Peyer's patch (tissue), 4 donors: ENCODE results near the gene CDCA4. TPM values are rescaled to one million over a fixed set of nuclear protein-coding genes. Genes with fewer than 3 reads are reported as not detected.

Experiments used
- DNase-seq, 3 donors: peaks; one replicate each; pipeline ENCODE4 v3.0.0-alpha.2; 2017 to 2019
- H3K27ac ChIP-seq, 4 donors: fragments of 200-600 bp; sonication (generic); one replicate each; pipeline ENCODE4 v1.5.1; 2016 to 2019
- H3K27me3 ChIP-seq, 2 donors: fragments of 200-600 bp; sonication (generic); one replicate each; pipeline ENCODE4 v1.5.1; 2019
- H3K36me3 ChIP-seq, 3 donors: fragments of 200-600 bp; sonication (generic); one replicate each; pipeline ENCODE4 v1.5.1; 2016 to 2019
- H3K4me1 ChIP-seq, 4 donors: fragments of 200-600 bp; sonication (generic); one replicate each; pipeline ENCODE4 v1.5.1; 2016 to 2019
- H3K4me3 ChIP-seq, 4 donors: fragments of 200-600 bp; sonication (generic); 1 replicate in 3 of 4; 2 replicates in 1 of 4; pipeline ENCODE4 v1.5.1; 2016 to 2019; ENCODE audit warnings: mild to moderate bottlenecking in 1 of 4
- H3K9me3 ChIP-seq, 4 donors: fragments of 200-600 bp; sonication (generic); one replicate each; pipeline ENCODE4 v1.5.1; 2016 to 2019; ENCODE audit warnings: mild to moderate bottlenecking in 1 of 4
- POLR2A ChIP-seq, 2 donors: fragments of 450-650 bp; IDR thresholded peaks; one replicate each; pipeline ENCODE4 v1.5.1; 2017; ENCODE audit warnings: antibody characterized with exemption in 2 of 2, mild to moderate bottlenecking in 2 of 2, moderate library complexity in 2 of 2
- total RNA-seq, 4 donors: library from RNA; depleted of rRNA; stranded (reverse); fragments of >200 nt; gene quantifications; one replicate each; pipeline ENCODE4 v1.1.0, GENCODE V29; 2016
- TF ChIP-seq, protein P1 (sequence below), 6 experiments: fragments of 450-650 bp in 4 of 6; fragments of 200-600 bp in 2 of 6; sonication (generic) in 1 of 6; IDR thresholded peaks; one replicate each; pipeline ENCODE4 v1.5.1; 2017 to 2019; ENCODE audit warnings: antibody characterized with exemption in 6 of 6, mild to moderate bottlenecking in 3 of 6, moderate library complexity in 1 of 6

The CDCA4 gene
- total RNA-seq, 4 donors from 2014 or later, result 3.7 to 9.1 (median 6.6) TPM

DNA sequence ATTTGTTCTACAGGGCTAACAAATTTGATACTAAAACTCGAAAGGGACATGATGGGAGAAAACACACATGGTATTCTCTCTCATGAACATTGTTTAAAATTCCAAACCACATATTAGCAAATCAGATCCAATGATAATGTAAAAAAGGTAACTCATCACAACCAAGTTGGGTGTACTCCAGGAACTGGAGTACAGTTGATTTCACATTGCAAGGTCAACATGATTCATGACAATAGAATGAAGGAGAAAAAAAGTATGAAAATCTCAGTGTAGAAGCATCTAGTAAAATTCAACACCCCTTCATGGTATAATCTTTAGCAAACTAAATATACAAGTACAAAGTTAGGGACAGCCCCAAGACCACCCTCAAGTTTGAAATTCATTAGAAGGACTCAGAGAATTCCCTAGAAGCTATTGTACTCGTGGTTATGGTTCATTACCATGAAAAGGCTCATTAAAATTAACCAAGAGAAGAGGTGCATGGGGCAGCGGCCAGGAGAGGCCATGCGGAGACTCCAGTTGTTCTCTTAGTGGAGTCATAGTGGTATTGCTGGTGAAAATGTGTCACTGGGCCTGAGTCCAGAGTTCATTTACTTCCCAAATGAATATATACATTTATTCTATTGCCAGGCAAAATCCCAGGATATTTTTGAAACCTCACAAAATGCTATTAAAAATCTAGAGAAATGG, 3.1 kb upstream of the CDCA4 start:
- Histone ChIP-seq H3K36me3 (no peaks in the 10 kb centered on the region), H3K9me3 (no peaks in the 10 kb centered on the region), H3K27me3 (no peaks in the 10 kb centered on the region), H3K27ac (no peak overlapping the region), H3K4me1 (peaks cover 5 to 19% (median 16%) of the 10 kb centered on the region in 4 donors), H3K4me3 (no peak overlapping the region)
- TF ChIP-seq POLR2A (IDR thresholded peaks at IDR 0.05), result no peak
- TF ChIP-seq, protein P1, sequence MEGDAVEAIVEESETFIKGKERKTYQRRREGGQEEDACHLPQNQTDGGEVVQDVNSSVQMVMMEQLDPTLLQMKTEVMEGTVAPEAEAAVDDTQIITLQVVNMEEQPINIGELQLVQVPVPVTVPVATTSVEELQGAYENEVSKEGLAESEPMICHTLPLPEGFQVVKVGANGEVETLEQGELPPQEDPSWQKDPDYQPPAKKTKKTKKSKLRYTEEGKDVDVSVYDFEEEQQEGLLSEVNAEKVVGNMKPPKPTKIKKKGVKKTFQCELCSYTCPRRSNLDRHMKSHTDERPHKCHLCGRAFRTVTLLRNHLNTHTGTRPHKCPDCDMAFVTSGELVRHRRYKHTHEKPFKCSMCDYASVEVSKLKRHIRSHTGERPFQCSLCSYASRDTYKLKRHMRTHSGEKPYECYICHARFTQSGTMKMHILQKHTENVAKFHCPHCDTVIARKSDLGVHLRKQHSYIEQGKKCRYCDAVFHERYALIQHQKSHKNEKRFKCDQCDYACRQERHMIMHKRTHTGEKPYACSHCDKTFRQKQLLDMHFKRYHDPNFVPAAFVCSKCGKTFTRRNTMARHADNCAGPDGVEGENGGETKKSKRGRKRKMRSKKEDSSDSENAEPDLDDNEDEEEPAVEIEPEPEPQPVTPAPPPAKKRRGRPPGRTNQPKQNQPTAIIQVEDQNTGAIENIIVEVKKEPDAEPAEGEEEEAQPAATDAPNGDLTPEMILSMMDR (IDR thresholded peaks at IDR 0.05), result no peak
- DNase-seq, result no peak

DNA sequence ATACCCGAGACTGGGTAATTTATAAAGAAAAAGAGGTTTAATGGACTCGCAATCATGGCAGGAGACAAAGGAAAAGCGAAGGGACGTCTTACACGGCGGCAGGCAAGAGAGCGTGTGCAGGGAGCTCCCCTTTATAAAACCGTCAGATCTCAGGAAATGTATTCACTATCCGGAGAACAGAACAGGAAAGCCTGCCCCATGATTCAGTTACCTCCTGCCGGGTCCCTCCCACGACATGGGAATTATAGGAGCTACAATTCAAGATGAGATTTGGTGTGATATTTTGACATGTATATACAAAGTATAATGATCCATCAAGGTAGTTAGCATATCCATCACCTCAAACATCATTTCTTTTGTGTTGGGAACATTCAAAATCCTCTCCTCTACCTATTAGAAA, 2.3 kb upstream of the CDCA4 start:
- no peaks in the 10 kb centered on the region for H3K36me3 ChIP-seq
- no peaks in the 10 kb centered on the region for H3K27me3 ChIP-seq
- H3K4me3 ChIP-seq, result no peak overlapping the region
- peaks cover 5 to 27% (median 16%) of the 10 kb centered on the region in 4 donors for H3K4me1 ChIP-seq
- TF ChIP-seq, protein P1 (IDR thresholded peaks at IDR 0.05), result no peak
- TF ChIP-seq POLR2A (IDR thresholded peaks at IDR 0.05), result no peak
- H3K27ac ChIP-seq, result no peak overlapping the region
- H3K9me3 ChIP-seq, result no peaks in the 10 kb centered on the region
- DNase-seq, result no peak

DNA sequence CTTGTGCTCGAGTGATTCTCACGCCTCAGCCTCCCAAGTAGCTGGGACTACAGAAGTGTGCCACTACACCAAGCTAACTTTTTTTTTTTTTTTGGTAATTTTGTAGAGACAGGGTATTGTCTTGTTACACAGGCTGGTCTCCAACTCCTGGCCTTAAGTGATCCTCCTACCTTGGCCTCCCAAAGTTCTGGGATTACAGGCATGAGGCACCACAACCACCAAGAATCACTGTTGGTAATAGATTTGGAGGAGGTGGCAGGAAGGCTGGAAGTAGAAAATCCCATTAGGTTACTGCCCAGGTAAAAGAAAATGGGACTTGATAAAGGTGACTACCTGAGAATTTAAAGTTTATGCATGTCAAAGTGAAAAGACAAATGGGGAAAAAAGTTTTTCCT, 1.4 kb upstream of the CDCA4 start:
- Histone ChIP-seq H3K27ac (no peak overlapping the region), H3K9me3 (no peaks in the 10 kb centered on the region), H3K36me3 (no peaks in the 10 kb centered on the region), H3K27me3 (no peaks in the 10 kb centered on the region), H3K4me1 (peaks cover 5 to 29% (median 16%) of the 10 kb centered on the region in 4 donors), H3K4me3 (no peak overlapping the region)
- no peak for TF ChIP-seq POLR2A (IDR thresholded peaks at IDR 0.05)
- TF ChIP-seq, protein P1 (IDR thresholded peaks at IDR 0.05), result no peak
- no peak for DNase-seq

DNA sequence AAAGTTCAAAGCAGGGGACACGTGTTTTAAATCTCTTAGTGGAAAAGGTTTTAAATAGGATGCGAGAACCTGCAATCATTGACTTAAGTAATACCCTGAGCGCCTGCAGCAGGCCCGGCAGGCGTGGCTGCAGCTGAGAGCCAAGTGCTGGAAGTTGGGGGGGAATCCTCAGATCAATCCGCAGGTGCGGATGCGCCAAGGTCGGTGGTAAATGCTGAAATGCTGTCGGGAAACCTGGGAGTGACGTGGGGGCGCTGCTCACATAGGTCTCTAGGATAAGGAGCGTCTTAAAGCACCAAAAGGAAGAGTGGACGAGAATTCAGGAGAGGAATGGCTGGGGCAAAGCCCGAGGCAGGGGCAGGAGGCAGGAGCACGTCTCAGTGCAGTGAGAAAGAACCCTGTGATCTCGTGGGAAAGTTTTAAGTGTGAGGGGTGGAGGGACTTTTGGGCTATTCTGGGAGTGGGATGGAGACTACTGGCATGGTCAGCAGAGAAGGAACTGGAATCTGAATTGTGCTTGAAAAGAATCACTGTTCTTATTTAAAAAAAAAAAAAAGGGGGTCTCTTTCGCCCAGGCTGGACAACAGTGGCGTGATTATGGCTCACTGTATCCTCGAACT, 883 bp upstream of the CDCA4 start:
- Histone ChIP-seq H3K27ac (peak overlapping the region; percentile 82 to 96 (median 88)), H3K4me3 (peak overlapping the region; percentile 49 to 99 (median 69)), H3K27me3 (no peaks in the 10 kb centered on the region), H3K9me3 (no peaks in the 10 kb centered on the region), H3K36me3 (no peaks in the 10 kb centered on the region), H3K4me1 (peaks cover 5 to 29% (median 16%) of the 10 kb centered on the region in 4 donors)
- no peak for TF ChIP-seq POLR2A (IDR thresholded peaks at IDR 0.05)
- TF ChIP-seq, protein P1 (IDR thresholded peaks at IDR 0.05), result no peak
- DNase-seq, result peak; percentile 51 to 70 (median 68)

DNA sequence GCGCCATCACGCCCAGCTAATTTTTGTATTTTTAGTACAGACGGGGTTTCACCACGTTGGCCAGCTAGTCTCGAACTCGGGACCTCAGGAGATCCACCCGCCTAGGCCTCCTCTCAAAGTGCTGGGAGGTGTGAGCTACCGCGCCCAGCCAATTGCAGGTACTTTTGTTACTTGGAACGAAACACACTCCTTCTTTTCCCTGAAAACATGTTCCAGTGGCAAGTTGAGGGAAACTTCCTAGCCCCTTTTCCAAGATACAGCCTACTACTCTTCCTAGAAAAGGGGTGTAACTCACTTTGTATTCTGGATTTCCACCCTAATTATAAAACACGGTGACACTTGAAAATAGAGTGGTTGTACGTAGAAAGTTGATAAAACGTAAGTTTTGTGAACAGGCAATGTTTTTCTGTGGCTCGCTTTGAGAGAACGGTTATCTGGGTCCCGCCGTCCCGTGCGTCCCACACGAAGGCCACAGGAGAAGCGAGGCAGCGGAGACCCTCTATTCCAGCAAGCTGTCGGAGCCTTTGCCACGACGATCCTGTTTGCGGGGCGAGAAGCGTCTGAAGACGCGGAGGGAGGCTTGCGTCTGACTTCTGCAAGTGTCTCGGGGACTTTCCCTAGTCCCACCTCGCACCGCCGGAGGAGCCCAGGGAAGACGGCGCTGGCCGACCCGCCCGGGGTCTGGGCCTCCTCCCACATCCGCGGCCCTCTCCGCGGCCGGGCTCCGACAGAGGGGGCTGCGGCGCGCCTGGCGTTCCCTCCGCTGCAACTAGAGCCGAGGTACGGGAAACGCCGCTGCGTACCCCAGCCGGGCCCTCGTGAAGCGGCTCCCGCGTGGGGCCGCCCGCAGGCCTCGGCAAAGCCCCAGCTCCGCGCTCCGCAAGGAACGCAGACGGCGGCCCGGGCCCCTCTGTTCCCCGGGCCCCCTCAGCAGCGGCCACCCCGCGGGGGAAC, 745 bp downstream of the CDCA4 start:
- TF ChIP-seq POLR2A (IDR thresholded peaks at IDR 0.05), result no peak
- TF ChIP-seq, protein P1 (IDR thresholded peaks at IDR 0.05), result no peak
- Histone ChIP-seq H3K36me3 (no peaks in the 10 kb centered on the region), H3K4me3 (peak overlapping the region; percentile 84 to 99 (median 96)), H3K4me1 (peaks cover 5 to 29% (median 19%) of the 10 kb centered on the region in 4 donors), H3K27me3 (no peaks in the 10 kb centered on the region), H3K27ac (peak overlapping the region; percentile 90 to 96 (median 92)), H3K9me3 (no peaks in the 10 kb centered on the region)
- DNase-seq, result peak; percentile 47 to 73 (median 68)
